ENCODE results near the gene SPPL2C. TPM values are rescaled to one million over a fixed set of nuclear protein-coding genes. Genes with fewer than 3 reads are reported as not detected.

Gene SPPL2C, protein sequence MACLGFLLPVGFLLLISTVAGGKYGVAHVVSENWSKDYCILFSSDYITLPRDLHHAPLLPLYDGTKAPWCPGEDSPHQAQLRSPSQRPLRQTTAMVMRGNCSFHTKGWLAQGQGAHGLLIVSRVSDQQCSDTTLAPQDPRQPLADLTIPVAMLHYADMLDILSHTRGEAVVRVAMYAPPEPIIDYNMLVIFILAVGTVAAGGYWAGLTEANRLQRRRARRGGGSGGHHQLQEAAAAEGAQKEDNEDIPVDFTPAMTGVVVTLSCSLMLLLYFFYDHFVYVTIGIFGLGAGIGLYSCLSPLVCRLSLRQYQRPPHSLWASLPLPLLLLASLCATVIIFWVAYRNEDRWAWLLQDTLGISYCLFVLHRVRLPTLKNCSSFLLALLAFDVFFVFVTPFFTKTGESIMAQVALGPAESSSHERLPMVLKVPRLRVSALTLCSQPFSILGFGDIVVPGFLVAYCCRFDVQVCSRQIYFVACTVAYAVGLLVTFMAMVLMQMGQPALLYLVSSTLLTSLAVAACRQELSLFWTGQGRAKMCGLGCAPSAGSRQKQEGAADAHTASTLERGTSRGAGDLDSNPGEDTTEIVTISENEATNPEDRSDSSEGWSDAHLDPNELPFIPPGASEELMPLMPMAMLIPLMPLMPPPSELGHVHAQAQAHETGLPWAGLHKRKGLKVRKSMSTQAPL
- not detected for total RNA-seq

DNA sequence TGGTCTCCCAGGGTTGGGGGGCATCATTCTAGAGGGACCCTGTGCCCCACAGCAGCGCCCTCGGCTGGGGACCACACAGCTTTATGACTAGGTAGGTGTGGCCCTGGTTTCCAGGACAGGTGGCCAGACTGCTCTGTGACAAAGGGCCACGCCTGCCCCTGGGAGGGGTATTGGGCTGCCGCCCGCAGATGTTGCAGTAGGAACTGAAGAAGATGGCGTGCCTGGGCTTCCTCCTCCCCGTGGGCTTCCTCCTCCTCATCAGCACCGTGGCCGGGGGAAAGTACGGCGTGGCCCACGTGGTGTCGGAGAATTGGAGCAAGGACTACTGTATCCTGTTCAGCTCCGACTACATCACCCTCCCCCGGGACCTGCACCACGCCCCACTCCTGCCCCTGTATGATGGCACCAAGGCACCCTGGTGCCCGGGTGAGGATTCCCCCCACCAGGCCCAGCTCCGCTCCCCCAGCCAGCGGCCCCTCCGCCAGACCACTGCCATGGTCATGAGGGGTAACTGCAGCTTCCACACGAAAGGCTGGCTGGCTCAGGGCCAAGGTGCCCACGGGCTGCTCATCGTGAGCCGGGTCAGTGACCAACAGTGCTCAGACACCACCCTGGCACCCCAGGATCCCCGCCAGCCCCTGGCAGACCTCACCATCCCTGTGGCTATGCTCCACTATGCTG lies at the start of gene SPPL2C:
Gene SPPL2C (plus strand): TSS at position 187 of the 681 bp plus-strand sequence. CDS start 26 bp downstream, at position 213.
- no peaks in the 10 kb centered on the region for H3K9me3 Mint-ChIP-seq (ENCODE audit: low read depth)
- ATAC-seq = no peak
- H3K36me3 Mint-ChIP-seq = no peaks in the 10 kb centered on the region
- CTCF ChIA-PET = interaction anchor here (1.1 kb wide), 1 partner anchor 8 kb away, joined by 3 read pairs; no protein-coding TSS in a partner anchor
- H3K4me3 Mint-ChIP-seq = no peak within 1 kb of the TSS
- no peak within 1 kb of the TSS for H3K27ac Mint-ChIP-seq
- no peak for DNase-seq
- no peaks in the 10 kb centered on the region for H3K27me3 Mint-ChIP-seq
- H3K4me1 Mint-ChIP-seq = no peaks in the 10 kb centered on the region

DNA sequence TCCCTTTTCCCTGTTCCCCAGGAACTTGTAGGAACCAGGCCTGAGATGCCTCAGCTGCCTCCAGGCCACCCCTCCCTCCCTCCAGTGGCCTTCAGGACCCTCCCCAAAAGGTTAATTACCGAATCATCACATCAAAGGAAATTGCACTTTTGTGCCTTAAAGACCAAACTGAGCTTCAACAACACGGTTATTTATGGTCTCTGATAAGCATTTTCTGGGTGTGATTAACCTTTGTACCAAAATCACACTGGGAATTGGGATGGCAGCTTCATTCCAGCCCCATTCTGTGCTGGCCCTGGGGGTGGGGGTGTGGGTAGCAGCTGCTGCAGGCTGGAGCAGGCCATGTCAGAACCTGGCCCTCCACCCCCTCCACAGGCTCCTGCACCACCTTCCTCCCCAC lies 43.9 kb upstream of the SPPL2C start:
- no peaks in the 10 kb centered on the region for H3K36me3 Mint-ChIP-seq
- no peaks in the 10 kb centered on the region for H3K9me3 Mint-ChIP-seq (ENCODE audit: low read depth)
- no peak for DNase-seq
- CTCF ChIA-PET = interaction anchor here (1.0 to 1.2 kb wide), 2 partner anchors 72 to 160 kb away, joined by 3 read pairs; no protein-coding TSS in a partner anchor
- no peak overlapping the region for H3K4me3 Mint-ChIP-seq
- no peak overlapping the region for H3K27ac Mint-ChIP-seq
- ATAC-seq = no peak
- H3K27me3 Mint-ChIP-seq = peaks cover 29% of the 10 kb centered on the region
- H3K4me1 Mint-ChIP-seq = no peaks in the 10 kb centered on the region

DNA sequence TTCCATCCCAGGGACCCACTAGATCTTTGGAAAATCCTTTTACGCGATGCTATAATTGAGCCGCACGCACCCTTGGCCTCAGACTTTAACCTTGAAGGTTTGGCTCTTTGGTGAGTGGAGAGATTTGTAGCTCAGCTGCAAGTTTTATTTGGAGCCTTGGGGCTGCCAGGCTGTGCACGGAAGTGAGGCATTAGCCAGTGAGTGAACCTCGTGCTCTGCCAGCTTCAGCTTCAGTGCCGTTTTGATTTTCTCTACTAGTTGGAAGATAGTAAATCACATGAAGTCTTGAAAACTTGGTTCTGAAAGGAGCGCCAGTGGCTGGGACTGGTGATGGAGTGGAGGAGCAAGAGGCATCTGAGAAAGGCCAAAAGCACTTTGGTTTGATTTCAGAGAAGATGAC lies 43.3 kb upstream of the SPPL2C start:
- Mint-ChIP-seq H3K36me3 (no peaks in the 10 kb centered on the region), H3K9me3 (ENCODE audit: low read depth) (no peaks in the 10 kb centered on the region), H3K27me3 (peaks cover 29% of the 10 kb centered on the region), H3K4me3 (no peak overlapping the region), H3K27ac (no peak overlapping the region), H3K4me1 (no peaks in the 10 kb centered on the region)
- CTCF ChIA-PET = no interaction called here
- ATAC-seq = no peak
- no peak for DNase-seq

DNA sequence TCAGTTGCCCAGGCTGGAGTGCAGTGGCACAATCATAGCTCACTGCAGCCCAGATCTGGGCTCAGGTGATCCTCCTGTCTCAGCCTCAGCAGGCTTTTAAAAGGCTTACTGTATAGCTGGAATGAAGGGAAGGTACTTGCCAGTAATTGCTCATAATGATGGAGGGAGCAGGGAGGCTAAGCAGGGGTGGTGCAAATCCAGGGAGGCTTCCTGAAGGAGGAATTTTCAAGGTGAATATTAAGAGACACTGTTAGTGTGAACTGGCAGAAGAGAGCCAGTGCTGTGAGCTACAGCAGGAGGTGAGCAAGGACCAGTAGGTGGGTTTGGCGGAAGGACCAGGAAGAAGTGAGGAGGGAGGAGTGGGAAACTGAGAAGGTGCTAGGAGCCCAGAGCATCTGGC lies 35.8 kb upstream of the SPPL2C start:
- Mint-ChIP-seq H3K27ac (peak overlapping the region; percentile 34), H3K9me3 (ENCODE audit: low read depth) (no peaks in the 10 kb centered on the region), H3K4me3 (no peak overlapping the region), H3K4me1 (no peaks in the 10 kb centered on the region), H3K36me3 (no peaks in the 10 kb centered on the region), H3K27me3 (peaks cover 13% of the 10 kb centered on the region)
- CTCF ChIA-PET = interaction anchor here (1.1 kb wide), 1 partner anchor 169 kb away, joined by 3 read pairs; no protein-coding TSS in a partner anchor
- DNase-seq (no peak), ATAC-seq (no peak)

DNA sequence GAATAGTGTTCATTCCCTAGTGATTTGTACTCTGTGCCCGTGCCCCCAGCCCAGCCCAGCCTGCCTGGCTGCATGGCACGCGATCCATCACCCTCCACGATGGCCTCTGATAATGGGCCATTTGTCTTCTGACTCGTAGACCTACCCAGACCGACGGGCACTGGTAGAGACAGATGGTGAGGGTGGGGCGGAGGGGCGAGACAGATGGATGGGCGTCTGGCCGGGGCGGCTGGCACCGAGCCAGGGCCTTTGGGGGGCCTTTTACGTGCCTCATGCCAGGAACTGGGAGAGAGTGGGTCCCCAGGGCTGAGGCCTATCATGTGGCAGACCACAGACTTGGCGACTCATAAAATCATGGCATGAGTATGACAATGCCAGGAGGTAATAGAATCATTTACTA lies 35.2 kb upstream of the SPPL2C start:
- ATAC-seq (no peak), DNase-seq (no peak)
- Mint-ChIP-seq H3K27ac (no peak overlapping the region), H3K9me3 (ENCODE audit: low read depth) (no peaks in the 10 kb centered on the region), H3K4me3 (no peak overlapping the region), H3K4me1 (no peaks in the 10 kb centered on the region), H3K27me3 (peaks cover 13% of the 10 kb centered on the region), H3K36me3 (no peaks in the 10 kb centered on the region)
- CTCF ChIA-PET = interaction anchor here (1.1 kb wide), 1 partner anchor 170 kb away, joined by 3 read pairs; no protein-coding TSS in a partner anchor

DNA sequence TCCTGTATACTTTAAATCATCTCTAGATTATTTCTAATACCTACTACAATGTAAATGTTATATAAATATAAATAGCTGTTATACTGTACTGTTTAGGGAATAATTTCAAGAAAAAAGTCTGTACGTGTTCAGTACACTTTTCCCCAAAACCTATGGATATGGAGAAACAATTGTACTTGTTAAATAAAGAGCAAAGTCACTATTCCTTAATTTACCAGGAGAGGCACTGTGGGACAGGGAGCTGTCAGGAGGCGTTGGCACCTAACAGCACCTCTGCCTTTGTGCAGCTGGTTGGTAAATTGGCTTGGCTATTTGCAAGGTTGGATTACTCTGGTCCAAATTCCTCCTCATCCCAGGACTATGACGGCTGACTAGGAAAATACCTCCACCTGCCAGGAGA lies 32.6 kb upstream of the SPPL2C start:
- no peak overlapping the region for H3K27ac Mint-ChIP-seq
- DNase-seq (no peak), ATAC-seq (no peak)
- no peaks in the 10 kb centered on the region for H3K9me3 Mint-ChIP-seq (ENCODE audit: low read depth)
- peaks cover 9% of the 10 kb centered on the region for H3K27me3 Mint-ChIP-seq
- H3K4me1 Mint-ChIP-seq = no peaks in the 10 kb centered on the region
- no peaks in the 10 kb centered on the region for H3K36me3 Mint-ChIP-seq
- H3K4me3 Mint-ChIP-seq = no peak overlapping the region
- CTCF ChIA-PET = interaction anchor here (1.2 kb wide), 1 partner anchor 19 kb away, joined by 8 read pairs; no protein-coding TSS in a partner anchor

DNA sequence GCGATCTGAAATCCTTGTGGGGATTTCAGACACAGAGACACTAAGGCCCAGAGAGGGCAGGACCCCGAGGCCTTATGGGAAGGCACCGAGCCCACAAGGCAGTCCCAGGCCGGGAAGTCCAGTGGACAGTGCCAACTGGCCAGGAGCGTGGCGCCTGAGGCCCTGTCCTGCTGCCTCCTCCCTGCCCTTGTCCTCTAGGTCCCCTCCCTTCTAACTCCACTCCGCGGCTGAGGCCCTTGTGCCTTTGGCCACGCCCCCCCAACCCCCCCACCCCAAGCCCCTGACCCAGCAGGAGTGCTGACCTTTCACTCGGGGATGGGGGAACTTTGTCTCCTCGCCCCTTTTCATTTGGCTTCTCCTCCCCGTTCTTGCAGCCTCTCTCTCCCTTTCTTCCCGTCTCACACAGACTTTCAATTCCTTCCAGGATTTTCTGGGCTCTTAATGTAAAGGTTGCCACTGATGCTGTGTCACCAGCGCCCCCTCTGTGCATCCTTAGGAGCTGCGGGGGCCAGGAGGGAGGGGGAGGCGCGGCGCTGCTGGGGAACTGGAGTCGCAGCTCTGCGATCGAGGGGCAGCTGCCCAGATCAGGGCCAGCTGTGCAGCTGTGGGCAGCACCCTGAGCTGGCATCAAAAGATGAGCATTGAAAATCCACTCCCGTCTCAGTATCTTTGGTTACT lies 31.5 kb upstream of the SPPL2C start:
- Mint-ChIP-seq H3K4me3 (no peak overlapping the region), H3K9me3 (ENCODE audit: low read depth) (no peaks in the 10 kb centered on the region), H3K4me1 (no peaks in the 10 kb centered on the region), H3K36me3 (no peaks in the 10 kb centered on the region), H3K27me3 (peaks cover 9% of the 10 kb centered on the region), H3K27ac (no peak overlapping the region)
- CTCF ChIA-PET = interaction anchor here (0.9 to 1.2 kb wide), 2 partner anchors 18 to 173 kb away, joined by 3 to 8 read pairs; no protein-coding TSS in a partner anchor
- no peak for ATAC-seq
- no peak for DNase-seq

DNA sequence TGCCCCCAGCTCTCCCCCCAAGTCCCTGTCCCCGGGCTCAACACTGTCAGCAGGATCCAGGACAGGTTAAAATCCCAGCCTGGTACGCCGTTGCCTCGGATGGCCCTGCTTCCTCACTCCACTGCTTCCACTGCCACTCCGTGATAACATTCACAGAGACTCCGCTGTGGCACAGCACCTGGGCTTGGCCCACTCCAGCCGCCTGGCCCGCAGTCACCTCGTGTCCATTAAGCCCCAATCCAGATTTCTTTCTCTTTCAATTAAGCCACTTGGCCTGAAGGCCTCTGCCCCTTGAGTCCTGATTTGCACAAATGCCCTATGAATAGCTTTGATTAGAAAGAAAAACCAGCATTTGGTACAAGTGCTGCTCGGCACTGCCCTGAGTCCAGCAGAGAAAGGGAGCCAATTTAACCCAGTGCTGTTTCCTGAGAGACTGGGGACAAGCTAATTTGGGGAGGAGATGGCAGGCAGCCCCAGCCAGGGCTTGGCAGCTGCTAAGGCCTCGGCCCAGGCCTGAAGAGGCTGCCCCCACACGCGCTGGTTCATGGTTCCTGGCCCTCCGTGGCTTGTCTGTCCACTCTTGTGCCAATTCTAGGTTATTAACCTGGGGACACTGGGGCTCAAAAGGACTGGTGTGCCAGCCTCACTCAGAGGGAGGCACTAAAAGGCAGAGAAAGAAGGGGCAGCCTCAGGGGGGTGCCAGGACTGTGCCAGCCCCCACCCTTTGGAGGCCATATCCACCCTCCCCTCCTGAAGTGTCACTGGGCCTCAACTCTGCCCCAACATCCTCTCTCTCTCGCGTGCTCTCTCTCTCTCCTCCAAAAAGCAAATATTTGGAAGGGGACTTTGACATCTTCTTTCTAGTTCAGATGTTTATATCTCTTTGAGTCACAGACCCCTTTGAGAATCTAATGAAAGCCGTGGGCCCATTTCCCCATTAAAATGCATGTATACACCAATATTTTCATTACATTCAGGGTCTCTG lies 29.8 kb upstream of the SPPL2C start:
- DNase-seq = no peak
- no peak overlapping the region for H3K27ac Mint-ChIP-seq
- no peaks in the 10 kb centered on the region for H3K9me3 Mint-ChIP-seq (ENCODE audit: low read depth)
- no peak for ATAC-seq
- no peak overlapping the region for H3K4me3 Mint-ChIP-seq
- no peaks in the 10 kb centered on the region for H3K36me3 Mint-ChIP-seq
- no peaks in the 10 kb centered on the region for H3K4me1 Mint-ChIP-seq
- CTCF ChIA-PET = interaction anchor here (1.4 kb wide), 1 partner anchor 17 kb away, joined by 3 read pairs; no protein-coding TSS in a partner anchor
- peaks cover 9% of the 10 kb centered on the region for H3K27me3 Mint-ChIP-seq

DNA sequence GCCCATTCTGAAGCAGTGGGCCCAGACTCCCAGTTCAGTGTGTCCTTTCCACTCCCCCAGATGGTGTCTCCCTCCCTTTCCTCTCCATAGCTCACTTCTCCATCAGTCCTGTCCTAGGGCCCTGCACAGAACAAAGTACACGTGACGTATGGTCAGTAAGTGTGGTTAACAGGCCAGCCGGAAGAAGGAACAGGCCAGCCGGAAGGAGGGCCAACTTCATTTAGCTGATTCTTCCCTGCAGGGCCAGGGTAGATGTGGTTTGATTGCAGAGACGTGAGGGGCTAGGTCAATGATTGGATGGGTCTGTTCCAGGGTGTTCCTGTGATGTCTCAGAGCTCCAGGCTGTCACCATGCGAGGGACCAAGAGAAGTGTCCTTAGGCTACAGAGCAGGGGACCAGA lies 28.9 kb upstream of the SPPL2C start:
- peaks cover 11% of the 10 kb centered on the region for H3K27me3 Mint-ChIP-seq
- H3K36me3 Mint-ChIP-seq = no peaks in the 10 kb centered on the region
- no peaks in the 10 kb centered on the region for H3K4me1 Mint-ChIP-seq
- H3K27ac Mint-ChIP-seq = no peak overlapping the region
- ATAC-seq (no peak), DNase-seq (no peak)
- CTCF ChIA-PET = interaction anchor here (0.9 kb wide), 1 partner anchor 16 kb away, joined by 3 read pairs; no protein-coding TSS in a partner anchor
- no peaks in the 10 kb centered on the region for H3K9me3 Mint-ChIP-seq (ENCODE audit: low read depth)
- H3K4me3 Mint-ChIP-seq = no peak overlapping the region

DNA sequence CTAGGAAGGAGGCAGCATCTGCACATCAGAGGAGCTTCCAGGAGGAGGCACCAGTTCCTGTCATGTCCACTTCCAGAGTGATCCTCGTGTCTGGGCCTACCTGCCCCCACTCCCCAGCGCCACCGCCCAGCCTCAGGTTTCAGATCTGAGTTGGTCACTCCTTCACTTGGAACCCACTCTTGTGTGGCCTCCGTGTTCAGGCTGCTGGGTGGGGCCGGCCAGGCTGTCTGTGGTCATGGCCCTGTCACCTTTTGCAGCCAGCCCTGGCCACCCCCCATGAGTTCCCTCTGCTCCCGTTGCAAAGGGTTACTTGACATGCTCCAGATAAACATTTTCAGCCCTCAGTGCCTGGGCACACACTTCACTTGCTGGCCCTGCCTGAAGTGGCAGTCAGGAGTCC lies 26.6 kb upstream of the SPPL2C start:
- no peaks in the 10 kb centered on the region for H3K9me3 Mint-ChIP-seq (ENCODE audit: low read depth)
- no peaks in the 10 kb centered on the region for H3K36me3 Mint-ChIP-seq
- H3K4me3 Mint-ChIP-seq = no peak overlapping the region
- ATAC-seq (no peak), DNase-seq (no peak)
- peaks cover 8% of the 10 kb centered on the region for H3K27me3 Mint-ChIP-seq
- no peak overlapping the region for H3K27ac Mint-ChIP-seq
- H3K4me1 Mint-ChIP-seq = no peaks in the 10 kb centered on the region
- CTCF ChIA-PET = no interaction called here

DNA sequence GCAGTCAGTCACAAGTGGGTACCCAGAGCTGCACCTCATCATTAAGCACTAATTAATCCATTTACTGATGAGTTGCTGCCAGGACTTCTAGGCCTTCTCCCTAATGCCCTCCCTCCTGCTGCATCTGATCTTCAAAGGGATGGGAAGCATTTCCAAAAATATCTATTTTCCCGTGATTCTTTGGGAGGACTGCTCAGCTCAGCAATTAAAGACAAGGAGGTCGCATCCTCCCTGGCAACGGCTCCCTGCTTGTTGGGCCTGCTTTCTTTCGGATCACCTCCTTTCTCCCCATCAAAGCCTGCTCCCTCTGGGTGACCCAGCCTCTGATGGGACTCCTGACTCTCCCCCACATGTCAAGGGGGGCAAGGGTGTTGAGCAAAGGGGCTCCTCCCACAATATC lies 26.0 kb upstream of the SPPL2C start:
- Mint-ChIP-seq H3K27me3 (peaks cover 3% of the 10 kb centered on the region), H3K4me1 (no peaks in the 10 kb centered on the region), H3K36me3 (no peaks in the 10 kb centered on the region), H3K4me3 (no peak overlapping the region), H3K9me3 (ENCODE audit: low read depth) (no peaks in the 10 kb centered on the region), H3K27ac (no peak overlapping the region)
- ATAC-seq (no peak), DNase-seq (no peak)
- CTCF ChIA-PET = interaction anchor here (0.8 kb wide), 1 partner anchor 12 kb away, joined by 3 read pairs; no protein-coding TSS in a partner anchor

DNA sequence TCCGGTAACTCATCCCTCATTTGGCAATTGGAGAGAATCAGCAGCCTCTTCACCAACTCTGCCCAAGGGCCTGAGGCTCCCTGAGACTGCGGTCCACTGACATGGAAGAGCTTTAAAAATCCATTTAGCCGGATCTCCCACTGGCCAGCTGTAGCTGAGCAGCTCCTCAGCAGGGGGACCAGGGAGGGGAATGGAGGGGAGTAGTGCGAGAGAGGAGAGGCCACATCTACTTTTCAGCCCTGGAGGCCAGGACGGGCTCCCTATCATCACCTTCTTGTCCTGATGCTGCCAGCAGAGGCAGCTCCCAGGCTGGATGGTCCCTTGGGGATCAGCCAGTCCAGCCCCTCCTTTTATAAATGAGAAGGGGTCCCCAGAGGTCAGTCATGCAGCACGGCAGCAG lies 25.0 kb upstream of the SPPL2C start:
- CTCF ChIA-PET = interaction anchor here (2.6 kb wide), 1 partner anchor 179 kb away, joined by 8 read pairs; no protein-coding TSS in a partner anchor
- Mint-ChIP-seq H3K27ac (no peak overlapping the region), H3K9me3 (ENCODE audit: low read depth) (no peaks in the 10 kb centered on the region), H3K4me3 (no peak overlapping the region), H3K27me3 (peaks cover 3% of the 10 kb centered on the region), H3K4me1 (no peaks in the 10 kb centered on the region), H3K36me3 (no peaks in the 10 kb centered on the region)
- ATAC-seq (no peak), DNase-seq (no peak)

Measured in activated CD8-positive, alpha-beta memory T cell treated with anti-CD3 and anti-CD28 coated beads, Interleukin-2, amount 10 ng/mL, durations not matched to agents 7 days and 5 days (primary cell).